GM19328 (cell line): ENCODE results near the gene ARL3.
A peak's percentile ranks its signal among the peaks of the same experiment; 100 is the strongest.
"Not testable (repeated sequence)": the region's sequence is repeated elsewhere in the genome, so short reads cannot be mapped to it uniquely, and the experiment has no call there.

ENCODE experiments used
- ATAC-seq: cut with Tn5 transposase; IDR thresholded peaks from one replicate; pipeline ENCODE4 v1.9.1; 2021; ENCODE audit warnings: mild to moderate bottlenecking, moderate library complexity; ENCODE audit not compliant: unreplicated experiment

Gene ARL3

GRCh38 chr10:102738692-102739121 is 24.5 kb upstream of the ARL3 start:
- no peak for ATAC-seq

GRCh38 chr10:102735065-102735562 is 20.9 kb upstream of the ARL3 start:
- ATAC-seq, result no peak

GRCh38 chr10:102732661-102733060 is 18.5 kb upstream of the ARL3 start:
- ATAC-seq, result no peak

- no peak for ATAC-seq
Measured at GRCh38 chr10:102731222-102731800, 17.1 kb upstream of the ARL3 start.

GRCh38 chr10:102729029-102730026 is 15.1 kb upstream of the ARL3 start:
- ATAC-seq, result no peak

- no peak for ATAC-seq
Measured at GRCh38 chr10:102727037-102727818, 13.0 kb upstream of the ARL3 start.

GRCh38 chr10:102726274-102726673 is 12.1 kb upstream of the ARL3 start:
- ATAC-seq, result no peak

- ATAC-seq, result no peak
Measured at GRCh38 chr10:102723989-102724388, 9.8 kb upstream of the ARL3 start.

- ATAC-seq, result no peak
Measured at GRCh38 chr10:102721954-102722353, 7.8 kb upstream of the ARL3 start.

GRCh38 chr10:102720775-102721301 is 6.6 kb upstream of the ARL3 start:
- ATAC-seq, result no peak

GRCh38 chr10:102720337-102720736 is 6.1 kb upstream of the ARL3 start:
- no peak for ATAC-seq

GRCh38 chr10:102718220-102718619 is 4.0 kb upstream of the ARL3 start:
- ATAC-seq, result no peak

GRCh38 chr10:102716900-102717565 is 2.8 kb upstream of the ARL3 start:
- not testable (repeated sequence) for ATAC-seq

- no peak for ATAC-seq
Measured at GRCh38 chr10:102715880-102716279, 1.7 kb upstream of the ARL3 start.

- ATAC-seq, result peak; percentile 6
Measured at GRCh38 chr10:102714621-102715455, 641 bp upstream of the ARL3 start, which contains the start of gene SFXN2. SFXN2 (plus strand) TSS chr10:102714636; CDS start chr10:102726637, 12,001 bp downstream.

- ATAC-seq, result no peak
Measured at GRCh38 chr10:102713539-102713813, 721 bp downstream of the ARL3 start.

- no peak for ATAC-seq
Measured at GRCh38 chr10:102712843-102713538, 1.2 kb downstream of the ARL3 start.

- no peak for ATAC-seq
Measured at GRCh38 chr10:102712089-102712488, 2.1 kb downstream of the ARL3 start.

GRCh38 chr10:102710609-102711008 is 3.6 kb downstream of the ARL3 start:
- no peak for ATAC-seq
